Skeletal muscle tissue (tissue), 4 donors: ENCODE data around the gene CD68. TPM values are rescaled to one million over a fixed set of nuclear protein-coding genes. Genes with fewer than 3 reads are reported as not detected.

Source experiments
- H3K27ac ChIP-seq: one replicate; pipeline ENCODE4 v1.7.0; 2013; ENCODE audit warnings: mild to moderate bottlenecking, low read depth, low read length, inconsistent platforms
- H3K27me3 ChIP-seq, 3 donors: one replicate each; pipeline ENCODE4 v1.7.0; 2013; ENCODE audit warnings: low read length in 3 of 3; ENCODE audit not compliant: control insufficient read depth in 3 of 3, insufficient read depth in 3 of 3
- H3K36me3 ChIP-seq, 3 donors: one replicate each; pipeline ENCODE4 v1.7.0; 2013; ENCODE audit warnings: low read length in 3 of 3; ENCODE audit not compliant: control insufficient read depth in 3 of 3, insufficient read depth in 3 of 3
- H3K4me1 ChIP-seq, 3 donors: one replicate each; pipeline ENCODE4 v1.7.0; 2013; ENCODE audit warnings: low read length in 3 of 3, mild to moderate bottlenecking in 3 of 3; ENCODE audit not compliant: control insufficient read depth in 3 of 3, insufficient read depth in 3 of 3
- H3K4me3 ChIP-seq, 3 donors: one replicate each; pipeline ENCODE4 v1.7.0; 2013; ENCODE audit warnings: low read length in 3 of 3
- H3K9ac ChIP-seq, 3 donors: one replicate each; pipeline ENCODE4 v1.7.0; 2013; ENCODE audit warnings: low read length in 3 of 3, mild to moderate bottlenecking in 3 of 3, moderate library complexity in 2 of 3, low read depth in 1 of 3
- H3K9me3 ChIP-seq, 3 donors: one replicate each; pipeline ENCODE4 v1.7.0; 2013; ENCODE audit warnings: low read length in 3 of 3; ENCODE audit not compliant: control insufficient read depth in 3 of 3
- total RNA-seq: library from RNA; depleted of rRNA; stranded (reverse); fragments of >200 nt; gene quantifications from one replicate; pipeline ENCODE4 v1.2.3, GENCODE V29; 2014
- donor health status: Osteomylitis.

The CD68 gene
- total RNA-seq, 1 donor from 2014 or later, result 4.2 TPM

DNA sequence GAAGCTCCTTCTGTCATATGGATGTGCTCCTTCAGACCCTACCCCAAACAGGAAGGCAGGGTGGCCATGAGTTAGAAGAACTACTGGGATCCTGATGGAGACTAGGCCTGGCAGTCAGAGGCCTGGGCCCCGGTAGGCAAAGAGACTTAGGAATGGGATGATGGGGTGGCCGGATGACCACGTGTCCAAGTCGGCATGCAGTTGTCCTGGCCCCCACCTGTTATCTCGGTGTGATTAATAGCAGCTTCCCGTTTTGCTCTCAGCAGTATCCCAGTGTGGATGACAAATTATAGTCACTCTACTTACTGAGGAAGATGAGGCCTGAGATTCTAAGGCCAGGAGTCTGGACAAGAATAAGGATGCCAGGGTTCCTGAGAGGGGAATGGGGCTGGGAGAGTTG is 29.1 kb upstream of the CD68 start:
- H3K9me3 ChIP-seq, result no peaks in the 10 kb centered on the region
- H3K27me3 ChIP-seq, result peaks cover 0 to 3% (median 0%) of the 10 kb centered on the region in 3 donors
- peak overlapping the region; percentile 58 for H3K27ac ChIP-seq
- H3K4me1 ChIP-seq, result peaks cover 14 to 20% (median 16%) of the 10 kb centered on the region in 3 donors
- peak overlapping the region in 1 of 3 donors; percentile 3 for H3K9ac ChIP-seq
- H3K36me3 ChIP-seq, result peaks cover 0 to 14% (median 2%) of the 10 kb centered on the region in 3 donors
- H3K4me3 ChIP-seq, result peak overlapping the region in 1 of 3 donors; percentile 68

DNA sequence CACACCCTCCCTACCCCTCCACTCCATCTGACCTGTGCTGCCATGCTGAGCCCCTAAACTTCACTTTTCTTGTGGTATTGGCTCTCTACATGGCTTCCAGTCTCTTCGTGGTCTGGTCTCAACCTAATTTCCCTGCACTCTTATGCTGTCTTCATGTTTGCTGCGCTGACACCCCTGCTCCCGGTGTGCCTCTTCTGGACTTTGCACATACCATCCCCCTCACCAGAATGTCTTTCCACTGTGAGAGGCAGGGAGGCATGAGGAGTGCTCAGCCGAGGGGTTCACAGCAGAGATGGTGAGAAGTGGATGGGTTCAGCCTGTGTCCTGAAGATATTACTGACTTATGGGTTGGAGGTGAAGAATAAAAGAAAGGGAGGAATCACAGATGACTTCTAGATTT is 28.0 kb upstream of the CD68 start:
- Histone ChIP-seq H3K4me3 (no peak overlapping the region), H3K36me3 (peaks cover 0 to 14% (median 2%) of the 10 kb centered on the region in 3 donors), H3K4me1 (peaks cover 14 to 20% (median 16%) of the 10 kb centered on the region in 3 donors), H3K27me3 (peaks cover 0 to 3% (median 0%) of the 10 kb centered on the region in 3 donors), H3K9ac (no peak overlapping the region), H3K27ac (no peak overlapping the region), H3K9me3 (no peaks in the 10 kb centered on the region)

DNA sequence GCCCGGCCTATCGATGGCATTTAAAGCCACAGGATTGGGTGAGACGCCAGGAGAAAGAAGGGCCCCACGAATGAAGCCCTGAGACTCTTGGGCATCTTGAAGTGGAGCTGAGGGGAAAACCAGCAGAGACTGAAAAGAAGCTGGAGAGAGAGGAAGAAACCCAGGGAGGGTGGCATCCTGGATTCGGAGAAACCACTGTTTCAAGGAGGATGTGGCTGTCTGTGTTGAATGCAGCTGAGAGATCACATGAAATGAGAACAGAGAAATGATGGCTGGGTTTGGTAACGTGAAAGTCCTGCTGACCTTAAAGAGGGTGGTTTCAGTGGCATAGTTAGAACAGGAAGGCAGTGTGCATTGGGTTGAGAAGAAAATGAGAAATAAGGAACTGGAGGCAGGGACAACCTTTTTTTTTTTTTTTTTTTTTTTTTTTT is 26.8 kb upstream of the CD68 start:
- Histone ChIP-seq H3K9me3 (no peaks in the 10 kb centered on the region), H3K4me3 (no peak overlapping the region), H3K27ac (no peak overlapping the region), H3K36me3 (peaks cover 0 to 14% (median 2%) of the 10 kb centered on the region in 3 donors), H3K27me3 (peaks cover 0 to 3% (median 0%) of the 10 kb centered on the region in 3 donors), H3K4me1 (peaks cover 18 to 23% (median 22%) of the 10 kb centered on the region in 3 donors), H3K9ac (no peak overlapping the region)

DNA sequence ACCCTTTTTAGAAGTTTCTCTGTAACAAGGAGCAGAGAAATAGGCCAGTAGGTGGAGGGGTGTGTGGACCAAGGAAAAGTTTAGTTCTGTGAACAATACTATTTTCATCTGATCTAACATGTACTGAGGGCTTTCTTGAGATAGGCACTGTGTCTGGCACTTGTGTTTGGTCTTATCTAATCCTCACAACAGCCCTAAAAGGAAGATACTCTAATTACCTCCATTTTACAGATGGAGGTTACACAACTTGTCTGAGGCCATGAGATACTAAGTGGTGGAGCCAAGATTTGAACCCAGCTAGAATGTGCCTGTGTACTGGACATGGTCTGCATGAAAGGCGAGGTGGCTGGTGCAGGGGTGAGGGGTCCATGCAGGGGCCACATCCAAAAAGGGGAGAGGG is 26.1 kb upstream of the CD68 start:
- Histone ChIP-seq H3K9me3 (no peaks in the 10 kb centered on the region), H3K4me1 (peaks cover 23 to 28% (median 28%) of the 10 kb centered on the region in 3 donors), H3K27ac (no peak overlapping the region), H3K27me3 (peaks cover 0 to 3% (median 0%) of the 10 kb centered on the region in 3 donors), H3K9ac (no peak overlapping the region), H3K36me3 (peaks cover 0 to 14% (median 2%) of the 10 kb centered on the region in 3 donors), H3K4me3 (no peak overlapping the region)

DNA sequence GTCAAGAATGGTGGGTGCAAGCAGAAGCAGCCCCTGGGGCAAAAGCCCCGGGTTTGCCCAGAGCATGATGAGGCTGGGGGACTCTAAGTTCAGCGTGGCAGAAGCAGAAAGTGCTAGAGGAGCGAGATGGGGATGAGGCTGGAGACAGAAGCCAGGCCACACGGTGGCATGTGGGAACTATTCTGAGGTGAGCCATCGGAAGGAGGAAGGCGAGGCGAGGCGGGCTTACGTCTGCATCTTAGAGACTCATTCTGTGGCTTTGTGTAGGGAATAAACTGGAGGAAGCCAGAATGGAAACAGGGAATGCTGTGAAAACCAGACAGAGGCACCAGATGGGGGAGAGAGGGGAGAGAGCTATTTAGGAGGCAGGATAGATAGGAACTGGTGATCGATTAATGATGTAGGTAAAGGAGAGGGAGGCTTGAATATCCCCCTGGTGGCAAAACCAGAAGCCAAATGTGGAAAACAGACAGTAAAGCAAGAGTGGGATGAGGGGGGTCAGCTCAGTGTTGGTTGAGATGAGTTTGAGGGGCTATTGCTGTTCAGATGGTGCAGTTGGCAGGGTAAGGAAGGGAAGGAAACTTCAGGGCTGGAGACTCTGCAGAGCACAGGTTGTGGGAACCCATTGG is 24.0 kb upstream of the CD68 start:
- Histone ChIP-seq H3K9ac (no peak overlapping the region), H3K36me3 (peaks cover 0 to 14% (median 2%) of the 10 kb centered on the region in 3 donors), H3K4me1 (peaks cover 30 to 34% (median 32%) of the 10 kb centered on the region in 3 donors), H3K27ac (no peak overlapping the region), H3K27me3 (no peaks in the 10 kb centered on the region), H3K9me3 (no peaks in the 10 kb centered on the region), H3K4me3 (no peak overlapping the region)

DNA sequence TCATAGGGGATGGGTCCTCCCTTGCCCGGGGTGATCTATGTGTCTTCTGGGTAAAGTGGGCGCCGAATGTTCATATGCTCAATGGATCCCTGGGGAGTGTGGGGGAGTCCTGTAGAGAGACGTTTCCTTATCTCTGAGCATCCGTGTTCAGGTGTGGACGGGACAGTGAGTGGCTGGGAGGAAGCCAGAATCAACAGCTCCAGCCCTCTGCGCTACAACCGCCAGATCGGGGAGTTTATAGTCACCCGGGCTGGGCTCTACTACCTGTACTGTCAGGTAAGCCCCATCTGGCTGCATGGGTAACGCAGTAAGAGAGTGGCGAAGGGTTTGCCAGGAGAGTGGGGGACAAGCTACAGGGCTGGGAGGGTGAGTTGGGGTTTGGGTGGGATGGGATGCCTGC is 22.8 kb upstream of the CD68 start:
- H3K9me3 ChIP-seq, result no peaks in the 10 kb centered on the region
- no peak overlapping the region for H3K27ac ChIP-seq
- H3K36me3 ChIP-seq, result peaks cover 0 to 6% (median 0%) of the 10 kb centered on the region in 3 donors
- H3K27me3 ChIP-seq, result no peaks in the 10 kb centered on the region
- H3K9ac ChIP-seq, result no peak overlapping the region
- H3K4me3 ChIP-seq, result no peak overlapping the region
- H3K4me1 ChIP-seq, result peaks cover 39 to 43% (median 41%) of the 10 kb centered on the region in 3 donors

DNA sequence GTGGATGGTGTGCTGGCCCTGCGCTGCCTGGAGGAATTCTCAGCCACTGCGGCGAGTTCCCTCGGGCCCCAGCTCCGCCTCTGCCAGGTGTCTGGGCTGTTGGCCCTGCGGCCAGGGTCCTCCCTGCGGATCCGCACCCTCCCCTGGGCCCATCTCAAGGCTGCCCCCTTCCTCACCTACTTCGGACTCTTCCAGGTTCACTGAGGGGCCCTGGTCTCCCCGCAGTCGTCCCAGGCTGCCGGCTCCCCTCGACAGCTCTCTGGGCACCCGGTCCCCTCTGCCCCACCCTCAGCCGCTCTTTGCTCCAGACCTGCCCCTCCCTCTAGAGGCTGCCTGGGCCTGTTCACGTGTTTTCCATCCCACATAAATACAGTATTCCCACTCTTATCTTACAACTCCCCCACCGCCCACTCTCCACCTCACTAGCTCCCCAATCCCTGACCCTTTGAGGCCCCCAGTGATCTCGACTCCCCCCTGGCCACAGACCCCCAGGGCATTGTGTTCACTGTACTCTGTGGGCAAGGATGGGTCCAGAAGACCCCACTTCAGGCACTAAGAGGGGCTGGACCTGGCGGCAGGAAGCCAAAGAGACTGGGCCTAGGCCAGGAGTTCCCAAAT is 22.2 kb upstream of the CD68 start:
- peak overlapping the region; percentile 20 to 89 (median 88) for H3K9ac ChIP-seq
- peak overlapping the region in 1 of 3 donors; percentile 67 for H3K4me3 ChIP-seq
- no peaks in the 10 kb centered on the region for H3K9me3 ChIP-seq
- H3K27ac ChIP-seq, result peak overlapping the region; percentile 91
- H3K27me3 ChIP-seq, result no peaks in the 10 kb centered on the region
- peaks cover 40 to 43% (median 41%) of the 10 kb centered on the region in 3 donors for H3K4me1 ChIP-seq
- peaks cover 0 to 6% (median 0%) of the 10 kb centered on the region in 3 donors for H3K36me3 ChIP-seq

DNA sequence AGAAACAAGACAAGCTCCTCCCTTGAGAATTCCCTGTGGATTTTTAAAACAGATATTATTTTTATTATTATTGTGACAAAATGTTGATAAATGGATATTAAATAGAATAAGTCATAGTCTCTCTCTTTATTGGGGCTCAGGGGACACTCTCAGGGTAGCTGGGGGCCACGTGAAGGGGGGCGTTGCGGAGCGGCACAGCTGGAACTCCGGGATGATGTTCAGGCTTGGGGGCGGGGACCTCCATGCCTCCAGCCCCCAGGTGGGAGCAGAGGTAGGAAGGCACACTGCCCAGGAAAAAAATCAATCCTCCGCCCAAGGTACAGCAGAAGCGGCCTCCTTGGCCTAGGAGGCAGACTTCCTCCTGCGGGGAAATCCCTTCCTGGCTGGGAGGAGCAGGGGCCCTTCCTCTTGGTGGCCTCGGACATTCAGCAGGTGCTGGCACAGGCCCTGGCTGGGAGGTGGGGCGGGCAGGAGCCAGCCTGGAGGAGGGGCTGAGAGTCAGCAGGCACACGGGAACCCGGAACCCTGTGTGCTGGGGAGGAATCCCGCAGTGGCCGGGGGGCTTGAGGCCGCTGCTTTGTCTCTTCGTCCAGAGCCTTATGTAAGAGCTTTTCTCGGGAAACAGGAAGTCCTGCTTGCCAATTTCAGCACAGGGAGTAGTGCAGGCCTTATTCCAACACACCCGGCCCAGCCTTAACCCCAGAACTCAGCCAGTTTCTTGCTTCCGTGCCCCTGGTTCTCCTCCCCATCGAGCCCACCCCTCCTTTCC is 21.5 kb upstream of the CD68 start:
- peak overlapping the region; percentile 67 to 72 (median 72) for H3K4me3 ChIP-seq

DNA sequence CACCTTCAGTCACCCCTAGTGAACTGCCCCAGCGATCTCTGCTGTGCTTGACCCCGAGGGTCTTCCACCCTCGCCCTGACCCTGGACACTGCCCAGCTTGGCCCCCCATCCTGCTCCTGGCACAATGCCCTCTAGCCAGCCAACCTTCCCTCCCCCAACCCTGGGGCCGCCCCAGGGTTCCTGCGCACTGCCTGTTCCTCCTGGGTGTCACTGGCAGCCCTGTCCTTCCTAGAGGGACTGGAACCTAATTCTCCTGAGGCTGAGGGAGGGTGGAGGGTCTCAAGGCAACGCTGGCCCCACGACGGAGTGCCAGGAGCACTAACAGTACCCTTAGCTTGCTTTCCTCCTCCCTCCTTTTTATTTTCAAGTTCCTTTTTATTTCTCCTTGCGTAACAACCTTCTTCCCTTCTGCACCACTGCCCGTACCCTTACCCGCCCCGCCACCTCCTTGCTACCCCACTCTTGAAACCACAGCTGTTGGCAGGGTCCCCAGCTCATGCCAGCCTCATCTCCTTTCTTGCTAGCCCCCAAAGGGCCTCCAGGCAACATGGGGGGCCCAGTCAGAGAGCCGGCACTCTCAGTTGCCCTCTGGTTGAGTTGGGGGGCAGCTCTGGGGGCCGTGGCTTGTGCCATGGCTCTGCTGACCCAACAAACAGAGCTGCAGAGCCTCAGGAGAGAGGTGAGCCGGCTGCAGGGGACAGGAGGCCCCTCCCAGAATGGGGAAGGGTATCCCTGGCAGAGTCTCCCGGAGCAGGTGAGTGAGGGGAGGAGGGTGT is 20.7 kb upstream of the CD68 start, which contains the start of gene TNFSF13:
TSS of gene TNFSF13 (plus strand) at position 207 of the 776 bp plus-strand sequence. CDS start at position 497, 290 bp downstream.
- Histone ChIP-seq H3K27me3 (no peaks in the 10 kb centered on the region), H3K4me3 (peak within 1 kb of the TSS; percentile 67 to 72 (median 72)), H3K36me3 (peaks cover under 1 to 4% (median 2%) of the 10 kb centered on the region in 3 donors), H3K9me3 (no peaks in the 10 kb centered on the region), H3K9ac (peak within 1 kb of the TSS; percentile 87 to 89 (median 88)), H3K27ac (peak within 1 kb of the TSS; percentile 91), H3K4me1 (peaks cover 50 to 54% (median 53%) of the 10 kb centered on the region in 3 donors)

More for the DNA sequence above, 21.5 kb upstream of the CD68 start:
- Histone ChIP-seq H3K36me3 (peaks cover 0 to 6% (median 0%) of the 10 kb centered on the region in 3 donors), H3K27me3 (no peaks in the 10 kb centered on the region), H3K9ac (peak overlapping the region; percentile 87 to 89 (median 88)), H3K4me1 (peaks cover 47 to 50% (median 48%) of the 10 kb centered on the region in 3 donors), H3K9me3 (no peaks in the 10 kb centered on the region), H3K27ac (peak overlapping the region; percentile 91)
